GM12892 (cell line): ENCODE data around the gene EIF4G1.
A peak's percentile ranks its signal among the peaks of the same experiment; 100 is the strongest.

Experiments used
- DNase-seq: peaks from one replicate; pipeline ENCODE4 v3.0.0; 2011; ENCODE audit not compliant: insufficient read length
- FAIRE-seq: peaks from 2 replicates; lab custom pipeline; 2011; peaks lifted over from hg19 to GRCh38; lab: Jason Lieb, UNC
- POLR2A ChIP-seq: IDR thresholded peaks from 2 replicates; pipeline ENCODE4 v1.6.1; 2011; ENCODE audit warnings: low read depth, low read length, control low read depth
- POLR2AphosphoS5 ChIP-seq: IDR thresholded peaks from 2 replicates; pipeline ENCODE4 v1.6.1; 2011; ENCODE audit warnings: low read depth, low read length, control low read depth
- TAF1 ChIP-seq: IDR thresholded peaks from 2 replicates; pipeline ENCODE4 v1.6.1; 2011; ENCODE audit warnings: low read depth, mild to moderate bottlenecking, control low read depth, low read length, borderline replicate concordance

EIF4G1 gene

GRCh38 chr3:184346480-184347190 lies 32.2 kb downstream of the EIF4G1 start:
- DNase-seq (no peak), FAIRE-seq (no peak)
- TF ChIP-seq POLR2A (no peak), POLR2AphosphoS5 (no peak), TAF1 (no peak)

GRCh38 chr3:184347321-184348056 lies 33.1 kb downstream of the EIF4G1 start:
- no peak for FAIRE-seq
- TF ChIP-seq TAF1 (no peak), POLR2AphosphoS5 (no peak), POLR2A (no peak)
- DNase-seq, result no peak

GRCh38 chr3:184348057-184348382 lies 33.6 kb downstream of the EIF4G1 start:
- no peak for TF ChIP-seq POLR2A
- no peak for TF ChIP-seq POLR2AphosphoS5
- TF ChIP-seq TAF1, result no peak
- no peak for DNase-seq
- FAIRE-seq, result no peak

- FAIRE-seq (no peak), DNase-seq (no peak)
- TF ChIP-seq POLR2AphosphoS5 (no peak), POLR2A (no peak), TAF1 (no peak)
Measured at GRCh38 chr3:184349563-184350470, 35.4 kb downstream of the EIF4G1 start.

GRCh38 chr3:184350618-184351017 lies 36.2 kb downstream of the EIF4G1 start:
- DNase-seq (no peak), FAIRE-seq (no peak)
- no peak for TF ChIP-seq POLR2AphosphoS5
- TF ChIP-seq TAF1, result no peak
- TF ChIP-seq POLR2A, result no peak

- TF ChIP-seq POLR2AphosphoS5 (no peak), TAF1 (no peak), POLR2A (no peak)
- DNase-seq (no peak), FAIRE-seq (no peak)
Measured at GRCh38 chr3:184351511-184352148, 37.2 kb downstream of the EIF4G1 start.

- DNase-seq (no peak), FAIRE-seq (no peak)
- TF ChIP-seq POLR2AphosphoS5 (no peak), POLR2A (no peak), TAF1 (no peak)
Measured at GRCh38 chr3:184352149-184352785, 37.9 kb downstream of the EIF4G1 start.

GRCh38 chr3:184352897-184353545 lies 38.6 kb downstream of the EIF4G1 start:
- DNase-seq (no peak), FAIRE-seq (no peak)
- no peak for TF ChIP-seq POLR2A
- TF ChIP-seq TAF1, result no peak
- no peak for TF ChIP-seq POLR2AphosphoS5

- DNase-seq (no peak), FAIRE-seq (no peak)
- TF ChIP-seq POLR2A (no peak), POLR2AphosphoS5 (no peak), TAF1 (no peak)
Measured at GRCh38 chr3:184353546-184353941, 39.1 kb downstream of the EIF4G1 start.

- FAIRE-seq, result peak; percentile 65
- TF ChIP-seq POLR2AphosphoS5 (no peak), POLR2A (no peak), TAF1 (no peak)
- DNase-seq, result peak; percentile 69
Measured at GRCh38 chr3:184354121-184354728, 39.8 kb downstream of the EIF4G1 start.

- TF ChIP-seq POLR2AphosphoS5, result no peak
- DNase-seq (no peak), FAIRE-seq (no peak)
Measured at GRCh38 chr3:184354754-184355153, 40.3 kb downstream of the EIF4G1 start.
